Stimulated activated naive CD8-positive, alpha-beta T cell treated with anti-CD3 and anti-CD28 coated beads, Interleukin-15, Interleukin-2, amounts not matched to agents 100 ng/mL and 50 ng/mL, for 24 hours (primary cell): Measurements from ENCODE around the gene GPR142.
A peak's percentile ranks its signal among the peaks of the same experiment; 100 is the strongest.

Source experiments
- H3K27ac Mint-ChIP-seq: one replicate; pipeline ENCODE4 v1.8.0; 2021; ENCODE audit warnings: mild to moderate bottlenecking, mixed read lengths
- H3K27me3 Mint-ChIP-seq: one replicate; pipeline ENCODE4 v1.8.0; 2021; ENCODE audit warnings: mixed read lengths
- H3K36me3 Mint-ChIP-seq: one replicate; pipeline ENCODE4 v1.8.0; 2021; ENCODE audit warnings: low read depth, mixed read lengths
- H3K4me1 Mint-ChIP-seq: one replicate; pipeline ENCODE4 v1.8.0; 2021; ENCODE audit warnings: low read depth, mixed read lengths
- H3K4me3 Mint-ChIP-seq: one replicate; pipeline ENCODE4 v1.8.0; 2021; ENCODE audit warnings: mild to moderate bottlenecking, mixed read lengths
- H3K9me3 Mint-ChIP-seq: one replicate; pipeline ENCODE4 v1.8.0; 2021; ENCODE audit warnings: mixed read lengths

Gene GPR142

DNA sequence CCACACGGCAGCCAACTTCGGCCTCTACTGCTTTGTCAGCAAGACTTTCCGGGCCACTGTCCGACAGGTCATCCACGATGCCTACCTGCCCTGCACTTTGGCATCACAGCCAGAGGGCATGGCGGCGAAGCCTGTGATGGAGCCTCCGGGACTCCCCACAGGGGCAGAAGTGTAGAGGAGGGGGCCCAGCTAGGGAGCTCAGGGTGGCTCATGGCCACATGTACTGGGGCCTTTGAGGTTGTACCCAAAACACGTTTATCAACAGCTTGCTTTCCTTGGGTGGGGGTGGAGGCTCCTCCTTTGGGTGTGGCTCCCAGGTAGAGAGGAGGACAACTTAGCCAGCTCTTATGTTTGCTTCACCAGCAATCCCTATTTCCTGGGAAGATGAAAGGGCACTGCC, 5.1 kb downstream of the GPR142 start:
- peaks cover 16% of the 10 kb centered on the region for H3K4me1 Mint-ChIP-seq
- H3K9me3 Mint-ChIP-seq = no peaks in the 10 kb centered on the region
- no peak overlapping the region for H3K27ac Mint-ChIP-seq
- H3K36me3 Mint-ChIP-seq = no peaks in the 10 kb centered on the region
- H3K4me3 Mint-ChIP-seq = no peak overlapping the region
- H3K27me3 Mint-ChIP-seq = no peaks in the 10 kb centered on the region

GRCh38 chr17:74373838-74374606, 6.7 kb downstream of the GPR142 start:
- H3K4me3 Mint-ChIP-seq = no peak overlapping the region
- H3K36me3 Mint-ChIP-seq = no peaks in the 10 kb centered on the region
- peaks cover 6% of the 10 kb centered on the region for H3K4me1 Mint-ChIP-seq
- H3K27me3 Mint-ChIP-seq = no peaks in the 10 kb centered on the region
- H3K27ac Mint-ChIP-seq = no peak overlapping the region
- no peaks in the 10 kb centered on the region for H3K9me3 Mint-ChIP-seq

DNA sequence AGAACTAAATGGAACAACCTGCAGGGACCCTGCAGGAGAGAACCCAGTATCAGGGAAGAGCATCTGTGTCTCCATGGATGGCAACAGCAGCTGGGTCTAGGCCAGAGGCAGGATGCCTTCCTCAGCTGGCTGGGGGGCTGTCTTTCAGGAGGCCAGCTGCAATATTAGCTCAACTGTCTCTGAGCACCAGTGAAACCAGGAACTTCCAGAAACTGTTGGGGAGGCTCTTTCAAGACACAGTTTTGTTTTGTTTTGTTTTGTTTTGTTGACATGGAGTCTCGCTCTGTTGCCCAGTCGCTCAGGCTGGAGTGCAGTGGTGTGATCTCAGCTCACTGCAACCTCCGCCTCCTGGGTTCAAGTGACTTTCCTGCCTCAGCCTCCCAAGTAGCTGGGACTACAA, 7.6 kb downstream of the GPR142 start:
- Mint-ChIP-seq H3K9me3 (no peaks in the 10 kb centered on the region), H3K4me3 (no peak overlapping the region), H3K4me1 (no peaks in the 10 kb centered on the region), H3K27me3 (no peaks in the 10 kb centered on the region), H3K36me3 (no peaks in the 10 kb centered on the region), H3K27ac (no peak overlapping the region)

DNA sequence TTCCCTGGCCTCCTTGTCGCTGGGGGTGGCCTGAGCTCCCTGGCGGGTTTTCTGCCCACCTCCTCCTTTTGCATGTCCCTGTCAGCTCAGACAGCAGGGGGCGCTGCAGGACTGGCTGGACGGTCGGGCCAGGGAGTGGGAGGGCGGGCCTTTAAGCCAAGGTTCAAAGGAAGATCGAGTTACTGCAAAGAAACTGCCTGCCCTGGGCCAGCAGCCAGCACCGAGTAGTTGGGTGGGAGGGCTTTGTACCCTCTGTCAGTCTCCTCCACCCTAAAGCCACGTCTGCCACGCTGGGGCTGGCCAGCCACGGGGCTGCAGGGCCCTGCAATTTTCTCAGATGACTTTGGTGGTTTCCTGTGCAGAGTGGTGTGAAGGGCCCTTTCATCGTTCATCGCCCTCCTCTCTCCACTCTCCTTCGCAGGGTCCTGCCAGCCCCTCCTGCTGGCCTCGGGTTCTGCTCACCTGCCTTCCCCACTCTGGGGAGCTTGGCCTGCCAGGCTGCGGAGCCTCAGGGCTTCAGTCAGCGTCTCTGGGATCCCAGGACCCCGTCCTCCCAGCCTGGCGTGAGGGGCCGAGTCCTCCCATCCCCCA, 12.3 kb downstream of the GPR142 start:
- Mint-ChIP-seq H3K36me3 (no peaks in the 10 kb centered on the region), H3K4me1 (no peaks in the 10 kb centered on the region), H3K9me3 (no peaks in the 10 kb centered on the region), H3K27ac (no peak overlapping the region), H3K4me3 (no peak overlapping the region), H3K27me3 (no peaks in the 10 kb centered on the region)

GRCh38 chr17:74380086-74380958, 13.0 kb downstream of the GPR142 start:
- H3K27me3 Mint-ChIP-seq = no peaks in the 10 kb centered on the region
- no peak overlapping the region for H3K4me3 Mint-ChIP-seq

GRCh38 chr17:74380959-74381808, 13.9 kb downstream of the GPR142 start:
- no peaks in the 10 kb centered on the region for H3K27me3 Mint-ChIP-seq
- H3K4me1 Mint-ChIP-seq = no peaks in the 10 kb centered on the region
- H3K9me3 Mint-ChIP-seq = no peaks in the 10 kb centered on the region
- no peak overlapping the region for H3K27ac Mint-ChIP-seq
- H3K36me3 Mint-ChIP-seq = no peaks in the 10 kb centered on the region
- H3K4me3 Mint-ChIP-seq = no peak overlapping the region

More at GRCh38 chr17:74380086-74380958, 13.0 kb downstream of the GPR142 start:
- Mint-ChIP-seq H3K4me1 (no peaks in the 10 kb centered on the region), H3K9me3 (no peaks in the 10 kb centered on the region), H3K27ac (no peak overlapping the region), H3K36me3 (no peaks in the 10 kb centered on the region)

GRCh38 chr17:74383141-74383540, 15.8 kb downstream of the GPR142 start:
- Mint-ChIP-seq H3K27ac (no peak overlapping the region), H3K4me3 (no peak overlapping the region), H3K4me1 (no peaks in the 10 kb centered on the region), H3K36me3 (no peaks in the 10 kb centered on the region), H3K27me3 (no peaks in the 10 kb centered on the region), H3K9me3 (no peaks in the 10 kb centered on the region)

- H3K4me3 Mint-ChIP-seq = no peak overlapping the region
- H3K36me3 Mint-ChIP-seq = no peaks in the 10 kb centered on the region
- H3K27ac Mint-ChIP-seq = no peak overlapping the region
- no peaks in the 10 kb centered on the region for H3K9me3 Mint-ChIP-seq
- no peaks in the 10 kb centered on the region for H3K27me3 Mint-ChIP-seq
- H3K4me1 Mint-ChIP-seq = no peaks in the 10 kb centered on the region
Observed at GRCh38 chr17:74385201-74385600, 17.9 kb downstream of the GPR142 start.

GRCh38 chr17:74386386-74386785, 19.1 kb downstream of the GPR142 start:
- Mint-ChIP-seq H3K27ac (no peak overlapping the region), H3K4me3 (no peak overlapping the region), H3K36me3 (no peaks in the 10 kb centered on the region), H3K4me1 (no peaks in the 10 kb centered on the region), H3K9me3 (no peaks in the 10 kb centered on the region), H3K27me3 (no peaks in the 10 kb centered on the region)

GRCh38 chr17:74387365-74388218, 20.3 kb downstream of the GPR142 start:
- no peaks in the 10 kb centered on the region for H3K4me1 Mint-ChIP-seq
- H3K36me3 Mint-ChIP-seq = no peaks in the 10 kb centered on the region
- no peaks in the 10 kb centered on the region for H3K9me3 Mint-ChIP-seq
- no peak overlapping the region for H3K27ac Mint-ChIP-seq
- no peaks in the 10 kb centered on the region for H3K27me3 Mint-ChIP-seq
- no peak overlapping the region for H3K4me3 Mint-ChIP-seq

- Mint-ChIP-seq H3K4me1 (no peaks in the 10 kb centered on the region), H3K4me3 (no peak overlapping the region), H3K27ac (no peak overlapping the region), H3K36me3 (no peaks in the 10 kb centered on the region), H3K9me3 (no peaks in the 10 kb centered on the region), H3K27me3 (no peaks in the 10 kb centered on the region)
Observed at GRCh38 chr17:74389084-74389753, 21.9 kb downstream of the GPR142 start.

GRCh38 chr17:74389937-74390679, 22.8 kb downstream of the GPR142 start:
- Mint-ChIP-seq H3K27me3 (no peaks in the 10 kb centered on the region), H3K27ac (peak overlapping the region; percentile 33)

More at GRCh38 chr17:74389937-74390679, 22.8 kb downstream of the GPR142 start:
- H3K4me3 Mint-ChIP-seq = no peak overlapping the region
- H3K4me1 Mint-ChIP-seq = no peaks in the 10 kb centered on the region
- H3K36me3 Mint-ChIP-seq = no peaks in the 10 kb centered on the region
- H3K9me3 Mint-ChIP-seq = no peaks in the 10 kb centered on the region
